HG03025 (cell line): ENCODE results near the gene C20orf173.
"Not testable (repeated sequence)": the region's sequence is repeated elsewhere in the genome, so short reads cannot be mapped to it uniquely, and the experiment has no call there.

Source experiments
- ATAC-seq: cut with Tn5 transposase; IDR thresholded peaks from one replicate; pipeline ENCODE4 v1.9.1; 2021; ENCODE audit warnings: mild to moderate bottlenecking, moderate library complexity; ENCODE audit not compliant: unreplicated experiment, low FRiP score

Gene C20orf173, protein sequence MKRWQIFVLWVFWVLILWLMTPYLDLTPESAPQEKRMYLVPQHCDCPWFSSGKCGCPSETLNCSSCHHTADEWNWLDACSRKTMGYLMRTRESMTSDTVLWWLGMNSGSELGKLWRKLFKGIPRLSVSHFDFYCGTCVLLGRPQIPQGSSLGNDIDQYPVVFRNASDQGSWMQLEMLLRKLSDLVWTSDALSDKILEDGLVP

DNA sequence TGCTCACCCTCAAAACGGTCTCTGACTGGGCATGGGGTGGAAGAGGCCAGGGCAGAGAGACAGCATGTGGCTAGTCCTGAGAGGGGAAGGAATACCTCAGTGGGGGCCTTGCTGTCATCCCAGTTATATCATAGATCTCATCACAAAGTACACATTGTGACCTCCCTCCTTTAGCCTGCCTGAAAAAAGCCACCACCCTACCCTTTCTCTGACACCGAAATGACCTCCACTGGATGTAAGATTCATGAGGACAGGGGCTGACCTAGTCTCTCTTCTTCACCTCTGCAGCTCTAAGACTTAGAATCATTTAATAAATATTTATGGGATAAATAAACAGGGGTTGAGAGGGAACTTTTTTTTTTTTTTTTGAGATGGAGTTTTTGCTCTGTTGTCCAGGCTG is at the start of gene C20orf173:
Gene C20orf173 (minus strand): TSS at position 101 of the 400 bp plus-strand sequence. CDS start 279 bp downstream, outside the sequence.
- no peak for ATAC-seq

DNA sequence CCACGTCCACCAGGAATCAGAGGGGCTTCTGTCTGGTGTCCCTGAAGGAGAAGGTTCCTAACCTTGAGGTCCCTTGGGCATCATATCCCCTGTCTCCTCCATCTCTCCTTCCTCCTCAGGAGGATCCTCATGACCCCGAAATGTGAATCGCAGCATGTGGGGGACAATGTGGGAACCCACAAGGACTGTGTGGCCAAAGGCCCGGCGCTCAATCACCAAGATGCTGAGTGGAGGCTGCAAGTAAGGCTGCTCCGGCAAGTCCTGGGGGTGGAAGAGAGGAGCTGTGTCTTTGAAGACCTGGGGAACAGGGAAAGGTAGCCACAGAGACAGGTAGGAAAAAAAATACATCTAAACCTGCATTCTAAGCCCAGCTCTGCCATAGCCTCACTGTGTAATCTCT is 49.7 kb upstream of the C20orf173 start:
- no peak for ATAC-seq

DNA sequence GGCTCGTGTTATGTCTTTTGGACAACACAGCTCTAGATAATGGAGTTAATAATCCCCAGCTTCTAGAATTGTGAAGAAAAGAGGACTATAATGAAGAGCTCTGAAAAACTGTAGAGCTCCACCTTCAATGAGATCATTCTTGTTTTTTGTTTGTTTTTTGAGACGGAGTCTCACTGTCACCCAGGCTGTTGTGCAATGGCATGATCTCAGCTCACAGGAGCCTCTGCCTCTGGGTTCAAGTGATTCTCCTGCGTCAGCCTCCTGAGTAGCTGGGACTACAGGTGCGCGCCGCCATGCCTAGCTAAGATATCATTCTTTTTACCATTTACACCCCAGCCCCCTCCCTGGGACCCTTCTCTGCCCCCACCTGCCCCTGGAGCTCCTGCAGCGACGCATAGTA is 49.0 kb upstream of the C20orf173 start:
- no peak for ATAC-seq

DNA sequence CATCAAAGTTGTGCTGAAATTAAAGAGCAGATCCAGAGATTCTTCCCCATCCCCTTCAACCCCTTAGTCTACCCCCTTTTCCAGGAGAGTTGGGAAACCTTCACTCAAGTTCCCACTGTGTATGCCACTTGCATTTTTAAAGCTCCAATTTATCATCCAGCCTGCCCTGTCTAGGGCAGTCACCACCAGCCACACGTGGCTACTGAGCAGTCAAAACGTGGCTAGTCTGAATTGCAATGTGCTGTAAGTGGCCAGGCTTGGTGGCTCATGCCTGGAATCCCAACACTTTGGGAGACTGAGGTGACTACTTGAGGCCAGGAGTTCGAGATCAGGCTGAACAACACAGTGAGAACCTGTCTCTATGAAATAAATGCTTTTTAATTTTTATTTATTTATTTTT is 47.4 kb upstream of the C20orf173 start:
- no peak for ATAC-seq

DNA sequence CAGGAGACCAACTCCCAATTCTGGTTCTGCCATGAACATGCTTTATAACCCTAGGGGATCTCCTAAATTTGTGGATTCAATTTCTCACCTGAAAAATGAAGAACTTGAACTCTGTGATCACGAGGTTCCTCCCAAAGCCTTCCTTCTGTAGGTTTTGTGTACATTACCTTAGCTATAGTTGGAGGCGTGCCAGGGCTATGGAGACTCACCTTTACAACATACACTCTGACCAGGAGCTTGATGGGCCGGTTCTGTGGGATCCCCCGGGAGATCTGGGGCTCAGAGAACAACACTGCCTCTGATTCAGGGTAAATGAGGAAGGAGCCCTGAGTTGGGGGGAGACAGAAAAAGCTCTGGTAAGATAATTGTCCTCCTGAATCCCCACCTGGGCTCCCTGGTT is 46.5 kb upstream of the C20orf173 start:
- no peak for ATAC-seq

DNA sequence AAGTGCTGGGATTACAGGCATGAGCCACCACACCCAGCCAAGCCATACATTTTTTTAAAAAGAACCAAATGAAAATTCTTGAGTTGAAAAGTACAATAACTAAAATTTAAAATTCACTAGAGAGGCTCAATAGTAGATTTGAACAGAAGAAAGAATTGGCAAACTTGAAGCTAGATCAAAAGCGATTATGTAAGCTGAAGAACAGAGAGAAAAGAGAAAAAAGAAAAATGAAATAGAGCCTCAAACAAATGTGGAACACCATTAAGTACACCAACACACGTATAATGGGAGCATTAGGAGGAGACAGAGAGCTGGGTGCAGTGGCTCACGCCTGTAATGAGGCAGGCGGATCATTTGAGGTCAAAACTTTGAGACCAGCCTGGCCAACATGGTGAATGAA is 43.4 kb upstream of the C20orf173 start:
- no peak for ATAC-seq

DNA sequence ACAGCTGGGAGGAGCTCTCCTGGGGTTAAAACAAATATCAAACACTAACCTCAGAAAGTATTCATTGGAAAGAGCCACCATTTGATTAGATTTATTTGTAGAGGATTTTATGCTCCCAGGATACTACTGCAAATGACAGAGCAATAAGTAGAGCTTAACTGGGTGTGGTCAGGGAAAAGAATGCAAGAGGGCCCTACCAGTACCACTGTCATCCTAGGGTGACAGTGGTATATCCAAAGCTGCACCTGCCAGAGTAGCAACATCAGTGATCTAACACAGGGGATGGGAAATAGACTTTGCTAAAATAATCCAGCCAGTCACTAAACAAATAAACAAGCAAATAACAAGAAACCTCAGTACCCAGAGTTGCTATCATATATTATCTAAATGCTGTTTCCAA is 42.1 kb upstream of the C20orf173 start:
- ATAC-seq: no peak

DNA sequence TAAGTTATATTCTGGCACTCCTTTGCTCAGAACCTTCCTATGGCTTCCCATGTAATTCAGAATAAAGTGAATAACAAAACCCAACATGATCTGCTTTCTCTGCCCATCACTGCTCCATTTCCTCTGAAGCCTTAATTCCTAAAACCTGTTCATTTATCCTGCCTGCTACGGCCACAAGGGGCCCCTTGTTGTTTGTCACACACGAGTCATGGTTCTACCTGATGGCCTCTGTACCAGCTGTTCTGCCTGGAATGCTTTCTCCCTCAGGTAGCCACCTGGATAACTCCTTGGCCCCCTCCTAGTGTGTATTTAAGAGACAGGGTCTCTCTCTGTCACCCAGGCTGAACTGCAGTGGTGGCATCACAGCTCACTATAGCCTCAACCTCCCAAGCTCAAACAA is 39.2 kb upstream of the C20orf173 start:
- no peak for ATAC-seq

DNA sequence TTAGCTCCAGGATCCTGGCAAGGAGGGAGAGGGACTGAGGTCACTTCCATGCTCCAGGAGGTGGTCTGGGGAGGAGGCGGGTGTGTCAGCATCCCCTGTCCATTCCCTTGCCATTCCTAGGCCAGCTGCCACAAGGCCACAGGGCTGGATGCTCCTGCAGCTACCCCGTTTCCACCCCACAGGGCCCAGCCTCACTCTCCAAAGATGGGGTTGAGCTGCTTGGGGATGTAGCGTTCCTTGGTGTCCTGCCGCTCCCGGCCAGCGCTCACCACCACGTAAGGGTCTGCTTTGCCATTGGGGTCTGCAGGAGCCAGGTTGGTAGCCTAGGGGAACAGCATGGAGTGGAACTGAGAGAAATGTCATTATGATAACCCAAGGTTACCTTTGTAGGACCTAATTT is 35.5 kb upstream of the C20orf173 start:
- no peak for ATAC-seq

DNA sequence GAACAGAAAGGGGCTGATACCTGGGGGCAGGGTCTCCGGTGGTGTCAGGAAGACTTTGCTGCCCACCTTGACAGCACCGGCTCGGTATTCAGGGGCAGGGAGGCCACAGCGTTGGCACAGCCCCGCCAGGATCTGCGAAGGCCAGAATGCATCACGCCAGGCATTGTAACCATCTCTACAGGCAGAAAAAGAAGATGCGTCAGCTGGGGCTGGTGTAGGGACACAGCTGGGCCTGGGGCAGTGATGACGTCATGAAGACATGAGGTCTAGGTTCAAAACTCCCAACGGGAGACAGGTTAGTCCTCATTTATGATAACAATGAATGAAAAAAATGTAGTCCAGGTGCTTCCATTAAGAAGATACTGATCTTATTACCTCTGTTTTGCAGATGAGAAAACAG is 34.4 kb upstream of the C20orf173 start:
- ATAC-seq: no peak

DNA sequence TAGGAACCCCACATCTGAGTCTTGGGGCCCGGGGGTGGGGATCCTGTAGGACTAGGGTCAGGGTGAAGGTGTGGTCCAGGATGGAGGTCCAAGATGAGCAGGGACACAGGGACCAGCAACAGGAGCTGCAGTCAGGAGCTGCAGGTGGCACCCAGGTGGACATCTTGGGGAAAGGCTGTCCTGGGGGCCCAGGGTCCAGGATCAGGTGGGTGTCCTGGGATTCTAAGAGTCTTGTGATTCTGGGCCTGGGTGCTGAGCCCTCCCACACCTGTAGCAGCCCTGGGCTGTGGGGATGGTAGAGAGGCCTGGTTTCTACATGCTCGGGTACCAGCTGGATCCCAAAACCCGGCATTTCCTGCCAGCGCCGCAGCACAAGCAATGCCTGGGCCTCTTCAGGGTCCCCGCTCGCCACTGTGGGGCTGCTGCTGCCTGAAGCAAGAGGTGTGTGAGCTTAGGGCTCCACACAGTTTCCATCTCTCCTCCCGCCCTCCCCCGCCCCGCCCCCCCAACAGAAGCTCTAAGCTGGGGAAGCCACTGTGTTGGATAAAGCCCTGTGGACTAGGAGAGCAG is 33.2 kb upstream of the C20orf173 start:
- no peak for ATAC-seq

DNA sequence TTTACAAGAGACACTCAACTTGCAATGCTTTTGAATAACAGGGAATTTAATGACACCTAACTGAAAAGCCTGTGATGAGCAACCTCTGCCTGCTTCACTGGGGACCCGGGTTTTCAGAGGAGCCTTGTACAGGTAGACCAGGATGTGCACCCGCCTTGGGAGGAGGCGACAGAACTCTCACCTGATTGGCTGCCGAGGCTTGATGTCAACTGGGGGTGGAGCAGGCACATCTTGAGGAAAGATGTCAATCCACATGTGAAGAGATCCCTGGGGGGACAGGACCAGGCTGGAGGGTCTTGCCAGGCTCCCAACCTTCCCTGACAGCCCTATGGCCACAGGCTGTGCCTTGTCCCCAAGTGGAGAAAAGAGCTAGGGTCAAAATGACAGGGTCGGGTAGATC is 32.2 kb upstream of the C20orf173 start:
- ATAC-seq: no peak

DNA sequence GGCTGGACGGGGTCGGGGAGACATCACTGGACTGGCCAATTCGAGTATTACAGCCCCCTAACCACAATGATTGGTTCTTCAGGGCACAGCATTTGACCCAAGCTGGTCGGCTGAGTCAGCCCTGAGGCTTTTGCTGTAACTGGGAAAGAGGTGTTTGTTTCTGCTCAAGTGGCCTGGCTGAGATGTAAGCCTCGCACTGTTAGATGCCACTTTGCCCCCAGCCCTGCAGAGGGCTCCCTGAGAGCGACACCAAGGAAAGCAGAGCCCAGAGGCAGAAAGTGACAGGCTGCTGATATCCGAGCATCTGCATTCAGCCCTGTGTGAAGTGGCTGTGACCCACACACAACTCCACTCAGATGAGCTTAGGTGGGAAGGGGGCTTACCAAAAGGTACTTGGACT is 31.8 kb upstream of the C20orf173 start:
- no peak for ATAC-seq

DNA sequence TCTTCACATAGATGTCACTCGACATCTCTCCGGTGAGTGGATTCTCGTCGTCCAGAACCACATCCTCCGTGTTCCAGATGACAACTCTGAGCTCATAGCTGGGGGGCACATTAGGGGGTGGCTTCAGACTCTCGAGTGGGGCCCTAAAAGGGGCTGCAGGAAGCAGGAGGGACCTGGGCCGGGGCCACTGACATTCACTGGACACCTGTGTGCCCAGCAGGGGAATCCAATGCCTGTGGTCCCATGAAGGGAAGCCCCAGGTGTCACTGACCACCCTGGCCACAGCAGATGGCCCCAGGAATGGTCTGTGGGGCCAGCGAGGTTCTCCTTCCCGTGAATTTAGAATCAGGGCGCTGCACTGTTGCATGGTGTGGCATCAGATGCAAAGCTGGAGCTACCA is 31.1 kb upstream of the C20orf173 start:
- no peak for ATAC-seq

DNA sequence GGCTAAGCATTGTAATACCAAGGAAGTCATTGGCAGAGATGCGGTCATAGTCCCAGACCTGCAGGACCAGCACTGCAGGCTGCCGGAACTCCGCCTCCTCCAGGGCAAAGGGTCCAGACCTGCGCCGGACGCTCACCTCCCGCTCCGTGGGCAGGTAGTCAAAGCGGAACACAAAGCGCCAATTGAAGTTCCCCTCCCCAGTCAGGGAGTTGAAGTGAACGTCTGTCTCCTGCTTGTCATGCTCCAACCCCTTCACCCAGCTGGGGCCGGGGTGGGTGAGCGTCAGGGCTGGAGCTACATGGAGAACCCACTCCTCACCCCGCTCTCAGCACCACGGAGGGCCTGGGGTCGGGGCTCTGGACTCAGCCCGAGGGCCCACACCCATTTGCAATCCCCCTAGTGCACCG is 30.7 kb upstream of the C20orf173 start:
- ATAC-seq: no peak

DNA sequence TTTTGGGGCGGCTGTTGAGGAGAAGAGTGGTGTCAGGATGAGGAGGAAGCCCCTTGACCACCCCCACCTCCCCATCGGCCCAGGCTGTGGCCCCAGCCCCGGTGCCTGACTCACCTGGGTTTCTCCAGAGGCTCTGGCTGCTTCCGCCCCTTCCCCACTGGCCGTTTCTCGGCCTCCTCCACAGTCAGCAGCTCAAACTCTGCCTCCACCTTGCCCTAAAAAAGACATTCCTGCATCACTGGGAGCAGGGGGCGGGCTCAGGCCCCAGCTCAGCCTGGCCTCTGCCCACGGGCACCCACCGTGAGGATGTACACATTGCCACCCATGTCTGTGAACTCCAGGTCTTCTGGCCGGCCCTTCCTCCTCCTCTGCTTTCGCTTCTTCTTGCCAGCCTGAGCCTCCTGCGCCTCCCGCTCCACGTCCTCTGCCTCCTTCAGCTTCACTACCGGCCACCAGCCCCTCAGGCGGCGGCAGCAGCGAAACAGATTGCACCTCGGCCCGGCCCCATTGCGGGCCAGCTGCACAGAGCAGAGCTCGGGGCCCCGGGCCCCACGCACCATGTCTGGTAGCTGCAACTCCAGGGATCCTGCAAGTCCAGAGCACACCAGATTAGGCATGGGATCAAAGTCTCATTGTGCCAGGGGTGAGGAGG is 29.7 kb upstream of the C20orf173 start:
- ATAC-seq: no peak

DNA sequence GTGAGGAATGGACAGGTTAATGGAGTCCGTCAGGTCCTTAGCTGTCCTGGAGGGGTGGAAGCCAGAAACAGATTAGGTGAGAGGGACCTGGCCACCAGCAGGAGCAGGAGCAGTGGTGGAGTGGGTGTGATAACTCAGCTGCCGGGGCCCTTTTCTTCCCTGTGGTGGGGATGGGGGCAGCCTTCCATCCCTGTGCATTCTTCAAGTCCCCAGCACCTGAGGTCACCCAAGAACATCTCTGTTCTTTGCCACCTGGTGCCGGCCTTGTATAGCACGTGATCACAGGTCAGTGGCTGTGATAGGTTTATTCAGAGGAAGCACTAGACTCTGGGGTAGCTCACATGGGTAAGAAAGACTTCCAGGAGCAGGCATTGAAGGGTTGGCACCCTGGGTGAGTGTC is 29.0 kb upstream of the C20orf173 start:
- no peak for ATAC-seq

DNA sequence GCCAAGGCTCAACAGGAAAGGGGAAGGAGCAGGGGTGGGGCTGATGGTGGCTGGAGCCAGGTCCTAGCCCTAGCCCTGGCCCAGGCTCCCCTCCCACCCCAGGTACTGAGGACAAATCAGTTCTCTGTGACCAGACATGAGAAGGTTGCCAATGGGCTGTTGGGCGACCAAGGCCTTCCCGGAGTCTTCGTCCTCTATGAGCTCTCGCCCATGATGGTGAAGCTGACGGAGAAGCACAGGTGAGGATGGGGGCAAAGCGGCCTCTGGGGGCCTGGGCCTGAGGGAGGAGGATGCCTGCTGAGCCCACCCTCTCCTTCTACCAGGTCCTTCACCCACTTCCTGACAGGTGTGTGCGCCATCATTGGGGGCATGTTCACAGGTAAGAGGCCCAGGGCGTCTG is 27.4 kb upstream of the C20orf173 start:
- ATAC-seq: no peak

DNA sequence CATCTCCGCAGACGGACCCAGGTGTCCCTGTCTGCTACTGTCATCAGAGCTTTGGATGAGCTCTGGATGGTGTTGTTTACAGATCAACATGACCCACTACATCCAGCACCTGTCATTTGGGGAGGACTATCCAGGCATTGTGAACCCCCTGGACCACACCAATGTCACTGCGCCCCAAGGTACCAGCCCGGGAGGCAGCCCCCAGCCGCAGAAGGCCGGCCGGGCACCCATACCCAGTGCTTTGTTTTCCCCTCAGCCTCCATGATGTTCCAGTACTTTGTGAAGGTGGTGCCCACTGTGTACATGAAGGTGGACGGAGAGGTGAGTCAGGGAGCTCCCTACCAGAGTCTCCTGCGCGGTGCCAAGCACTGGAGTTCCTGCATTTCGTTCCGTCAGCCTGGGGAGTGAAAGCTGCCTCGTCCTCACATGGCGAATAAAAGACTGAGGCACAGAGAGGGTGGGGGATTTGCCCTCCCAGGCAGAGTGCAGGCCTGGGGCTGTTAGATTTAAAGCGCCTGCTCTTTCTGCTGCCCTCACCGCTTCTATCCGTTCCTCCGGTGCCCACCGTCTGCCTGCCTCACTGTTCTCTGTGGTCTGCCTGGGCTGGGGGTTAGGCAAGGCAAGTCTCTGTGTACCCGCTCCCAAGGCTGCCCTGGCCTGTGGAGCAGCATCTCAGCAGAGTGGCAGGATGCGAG is 26.6 kb upstream of the C20orf173 start:
- ATAC-seq: no peak

DNA sequence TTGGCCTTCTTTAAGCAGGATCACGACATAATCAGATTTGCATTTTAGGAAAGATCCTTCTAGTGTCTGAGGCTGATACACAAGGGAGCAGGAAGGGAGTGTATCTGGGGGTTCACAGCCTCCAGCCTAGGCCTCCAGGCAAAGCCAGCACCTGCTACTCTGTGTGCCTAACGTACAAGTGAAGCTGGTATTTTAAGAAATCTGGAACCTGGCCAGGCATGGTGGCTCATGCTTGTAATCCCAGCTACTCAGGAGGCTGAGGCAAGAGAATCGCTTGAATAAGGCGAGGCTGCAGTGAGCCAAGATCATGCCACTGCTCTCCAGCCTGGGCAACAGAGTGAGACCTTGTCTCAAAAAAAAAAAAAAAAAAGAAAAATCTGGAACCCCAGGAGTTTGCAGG is 26.0 kb upstream of the C20orf173 start:
- not testable (repeated sequence) for ATAC-seq

DNA sequence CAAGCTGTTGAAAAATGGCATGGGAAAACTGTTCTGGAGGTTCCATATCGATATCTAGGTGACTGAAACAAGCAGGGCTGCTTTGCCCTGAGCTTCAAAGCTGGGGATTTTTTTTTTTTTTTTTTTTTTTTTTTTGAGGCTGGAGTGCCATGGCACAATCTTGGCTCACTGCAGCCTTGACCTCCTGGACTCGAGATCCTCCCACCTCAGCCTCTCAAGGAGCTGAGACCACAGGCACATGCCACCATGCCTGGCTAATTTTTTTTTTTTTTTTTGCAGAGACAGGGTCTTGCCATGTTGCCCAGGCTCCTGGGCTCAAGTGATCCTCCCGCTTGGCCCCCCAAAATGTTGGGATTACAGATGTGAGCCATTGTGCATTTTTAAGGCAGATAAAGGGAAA is 23.5 kb upstream of the C20orf173 start:
- ATAC-seq: no peak

DNA sequence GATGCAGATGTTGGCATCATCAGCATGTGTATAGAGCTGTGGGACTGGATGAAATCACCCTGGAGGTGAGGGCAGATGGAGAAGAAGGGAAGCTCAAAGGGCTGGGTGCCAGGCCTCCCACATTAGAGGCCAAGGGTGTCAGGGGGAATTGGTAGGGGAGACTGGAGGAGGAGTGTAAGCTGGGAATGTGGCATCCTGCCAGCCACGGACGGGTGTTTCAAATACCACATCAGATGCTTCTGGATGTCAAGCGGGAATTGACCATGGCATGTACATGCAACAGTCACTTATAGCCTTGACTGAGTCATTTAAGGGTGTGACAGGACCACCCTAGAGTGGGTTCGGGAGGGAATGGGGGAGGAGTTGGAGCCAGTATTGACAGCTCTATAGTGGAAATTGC is 22.1 kb upstream of the C20orf173 start:
- ATAC-seq: no peak
